Raji (cell line): ENCODE data around the gene NUP155.
A peak's percentile ranks its signal among the peaks of the same experiment; 100 is the strongest.

ENCODE experiments used
- POLR2A ChIP-seq: IDR thresholded peaks from 2 replicates; pipeline ENCODE4 v1.6.1; 2011; ENCODE audit warnings: low read depth, low read length, control low read depth; ENCODE audit not compliant: insufficient read depth

Gene NUP155

DNA sequence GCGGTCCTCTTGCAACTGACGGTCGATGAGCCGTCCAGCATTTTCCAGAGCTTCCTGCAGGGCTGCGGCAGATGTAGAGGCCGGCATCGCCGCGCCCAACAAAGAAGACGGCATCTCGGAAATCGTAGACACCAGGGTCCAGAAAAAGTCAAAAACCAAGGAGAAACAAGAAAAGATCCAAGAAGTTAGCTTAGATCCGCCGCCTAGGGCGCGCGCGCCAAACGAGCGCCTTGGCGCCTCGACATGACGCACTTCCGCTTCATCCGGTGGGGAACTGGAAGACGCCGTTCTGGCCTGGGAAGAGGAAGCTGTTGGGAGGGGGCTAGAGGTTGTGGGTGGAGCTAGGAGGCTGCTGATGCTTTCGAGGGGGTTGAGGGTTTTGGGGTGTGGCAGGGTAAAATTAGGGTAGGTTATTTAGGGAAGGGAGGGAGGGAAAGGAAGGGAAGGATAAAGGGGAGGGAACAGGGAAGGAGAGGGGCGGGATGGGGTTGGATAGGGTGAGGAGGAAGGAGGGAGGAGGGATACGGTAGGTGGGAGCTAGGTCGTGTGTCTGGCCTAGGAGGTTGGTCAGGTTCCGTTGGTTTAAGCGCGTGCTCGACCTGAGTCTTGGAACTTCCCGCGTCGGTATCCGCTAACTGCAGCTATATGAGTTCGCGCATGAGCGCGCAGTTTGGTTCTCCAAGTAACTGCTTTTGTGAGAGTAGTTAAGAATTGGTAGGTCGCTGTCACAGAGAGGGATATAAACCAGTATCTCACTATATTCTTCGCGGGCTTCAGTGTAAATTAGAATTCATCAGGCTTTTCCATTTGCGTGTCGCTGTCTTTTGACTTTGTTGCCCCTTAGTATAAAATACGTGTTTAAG, at the start of gene NUP155:
NUP155 (minus strand) TSS at position 243 of the 863 bp plus-strand sequence; CDS start at position 114, 129 bp downstream.
- peak; percentile 78 for TF ChIP-seq POLR2A

DNA sequence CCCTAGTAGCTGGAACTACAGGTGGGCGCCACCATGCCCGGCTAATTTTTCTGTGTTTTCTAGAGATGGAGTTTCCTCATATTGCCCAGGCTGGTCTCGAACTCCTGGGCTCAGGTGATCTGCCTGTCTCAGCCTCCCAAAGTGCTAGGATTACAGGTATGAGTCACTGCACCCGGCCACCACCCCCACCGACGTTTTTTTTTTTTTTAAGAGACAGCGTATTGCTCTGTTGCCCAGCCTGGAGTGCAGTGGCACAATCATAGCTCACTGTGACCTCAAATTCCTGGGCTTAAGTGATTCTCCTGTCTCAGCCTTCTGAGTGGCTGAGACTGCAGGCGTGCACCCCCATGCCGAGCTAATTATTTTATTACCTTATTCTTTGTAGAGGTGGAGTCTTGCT, 46.4 kb upstream of the NUP155 start:
- TF ChIP-seq POLR2A, result no peak

DNA sequence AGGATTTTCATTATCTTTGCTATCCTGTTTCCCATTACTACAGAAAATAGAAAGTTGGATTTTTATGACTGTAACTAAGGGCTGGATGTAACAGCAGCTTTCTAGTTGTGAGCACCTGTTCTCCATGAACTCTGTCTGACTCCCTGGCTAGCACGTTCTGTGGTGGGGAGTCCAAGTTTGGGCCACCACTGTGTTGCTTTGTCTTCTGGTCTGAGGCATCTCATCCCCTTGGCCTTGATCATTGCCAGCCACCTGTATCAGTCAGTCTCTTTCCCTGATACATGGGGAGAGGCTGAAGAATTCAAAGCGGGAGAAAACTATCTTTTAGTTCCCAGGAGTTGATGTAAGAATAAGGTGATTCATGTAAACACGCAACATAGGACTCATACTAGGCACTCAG, 41.6 kb upstream of the NUP155 start:
- no peak for TF ChIP-seq POLR2A

DNA sequence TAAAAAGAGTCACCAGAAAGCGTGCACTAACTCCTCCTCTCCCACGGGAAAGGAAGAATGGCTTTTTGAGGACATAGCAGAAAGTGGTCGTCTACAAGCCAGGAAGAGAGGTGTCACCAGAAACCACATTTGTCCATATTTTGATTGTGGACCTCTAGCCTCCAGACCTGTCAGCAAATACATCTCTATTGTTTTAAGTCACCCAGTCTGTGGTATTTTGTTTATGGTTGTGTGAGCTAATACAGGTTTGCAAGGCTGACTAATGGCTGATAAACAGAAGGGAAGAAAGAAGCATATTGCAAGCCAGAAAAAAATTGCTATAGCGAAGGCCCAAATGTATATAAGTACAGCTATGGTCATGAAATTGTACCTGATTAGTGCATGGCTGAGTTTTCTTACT, 29.6 kb upstream of the NUP155 start:
- TF ChIP-seq POLR2A, result no peak

DNA sequence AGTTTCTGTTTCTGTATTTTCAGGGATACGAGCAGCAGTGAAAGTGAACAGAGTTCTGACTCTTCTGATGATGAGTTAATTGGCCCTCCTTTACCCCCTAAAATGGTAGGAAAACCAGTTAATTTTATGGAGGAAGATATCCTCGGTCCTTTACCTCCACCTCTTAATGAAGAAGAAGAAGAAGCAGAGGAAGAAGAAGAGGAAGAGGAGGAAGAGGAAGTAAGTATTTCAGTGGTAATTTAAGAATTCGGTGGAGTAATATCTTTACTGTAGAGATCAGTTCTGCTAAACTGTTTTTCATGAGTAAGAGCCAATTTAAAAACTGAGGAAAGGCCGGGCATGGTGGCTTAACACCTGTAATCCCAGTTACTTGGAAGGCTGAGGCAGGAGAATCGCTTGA, 25.4 kb upstream of the NUP155 start:
- no peak for TF ChIP-seq POLR2A

DNA sequence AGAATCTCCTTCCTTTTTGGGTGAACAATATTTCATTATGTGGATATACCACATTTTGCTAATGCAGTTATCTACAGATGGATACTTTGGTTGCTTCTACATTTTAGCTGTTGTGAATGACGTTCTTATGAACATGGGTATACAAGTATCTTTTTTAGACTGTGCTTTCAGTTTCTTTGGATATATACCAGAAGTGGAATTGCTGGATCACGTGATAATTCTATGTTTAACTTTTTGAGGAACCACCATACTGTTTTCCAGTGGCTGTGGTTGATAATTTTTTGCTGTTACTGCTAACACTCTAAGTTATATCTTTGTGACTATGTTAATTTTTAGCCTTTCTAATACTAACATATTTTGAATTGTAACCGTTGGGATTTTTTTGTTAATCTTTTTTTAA, 20.7 kb upstream of the NUP155 start:
- no peak for TF ChIP-seq POLR2A

DNA sequence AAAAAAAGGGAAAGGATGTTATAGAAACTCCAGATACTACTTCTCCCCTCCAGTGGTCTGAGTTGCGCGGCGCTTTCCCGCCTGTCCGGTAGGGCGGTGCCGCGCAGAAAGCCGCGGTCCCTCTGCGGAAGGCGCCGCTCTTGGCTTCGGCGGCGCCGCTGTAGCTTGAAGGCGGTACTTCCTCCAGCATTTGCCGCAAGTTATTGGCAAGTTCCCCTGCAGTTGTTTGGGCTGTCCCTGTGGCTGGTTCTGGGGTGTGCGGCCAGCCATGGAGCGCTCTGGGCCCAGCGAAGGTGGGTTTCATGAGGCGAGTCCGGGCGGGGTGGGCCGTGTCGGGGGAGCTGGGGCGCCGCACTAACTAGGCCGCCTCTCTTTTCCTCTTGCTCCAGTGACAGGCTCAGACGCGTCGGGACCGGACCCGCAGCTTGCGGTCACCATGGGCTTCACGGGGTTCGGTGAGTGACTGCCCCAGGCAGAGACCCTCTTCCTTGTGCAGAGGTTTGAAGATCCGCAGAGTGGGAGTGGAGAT, 8.3 kb upstream of the NUP155 start, which contains the start of gene WDR70:
WDR70 (plus strand) TSS at position 219 of the 529 bp plus-strand sequence; CDS start at position 269, 50 bp downstream.
- peak; percentile 75 for TF ChIP-seq POLR2A

DNA sequence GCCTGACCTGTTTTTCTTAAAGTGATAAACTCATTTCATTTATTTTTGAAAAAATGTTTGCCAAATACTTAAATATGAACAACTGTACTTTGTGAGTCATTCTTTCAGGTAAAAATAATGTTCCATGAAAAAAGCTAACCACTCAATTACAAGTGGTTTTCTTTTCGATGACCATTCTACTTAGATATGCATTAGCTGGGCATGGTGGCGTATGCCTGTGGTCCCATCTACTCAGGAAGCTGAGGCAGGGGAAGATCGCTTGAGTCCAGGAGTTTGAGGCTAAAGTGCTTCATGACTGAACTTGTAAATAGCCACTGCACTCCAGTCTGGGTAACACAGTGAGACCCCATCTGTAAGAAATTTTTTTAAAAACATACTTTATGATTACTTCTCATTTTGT, 4.2 kb upstream of the NUP155 start:
- TF ChIP-seq POLR2A, result no peak

DNA sequence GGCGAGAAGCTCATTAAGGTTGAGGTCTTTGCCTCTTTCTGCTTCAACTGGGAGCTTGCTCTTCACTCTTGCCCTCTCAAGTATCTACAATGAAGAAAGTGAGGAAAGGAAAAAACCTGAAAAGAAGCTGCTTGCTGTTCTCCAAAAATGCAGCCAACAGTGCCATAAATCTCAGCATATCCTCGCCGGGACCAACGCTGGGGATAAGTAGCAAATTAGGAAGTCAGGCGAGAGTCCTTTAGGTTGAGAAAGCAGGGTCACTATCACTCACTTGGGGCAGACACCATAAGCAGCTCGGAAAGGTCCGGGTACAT, 399 bp downstream of the NUP155 start:
- TF ChIP-seq POLR2A, result no peak

DNA sequence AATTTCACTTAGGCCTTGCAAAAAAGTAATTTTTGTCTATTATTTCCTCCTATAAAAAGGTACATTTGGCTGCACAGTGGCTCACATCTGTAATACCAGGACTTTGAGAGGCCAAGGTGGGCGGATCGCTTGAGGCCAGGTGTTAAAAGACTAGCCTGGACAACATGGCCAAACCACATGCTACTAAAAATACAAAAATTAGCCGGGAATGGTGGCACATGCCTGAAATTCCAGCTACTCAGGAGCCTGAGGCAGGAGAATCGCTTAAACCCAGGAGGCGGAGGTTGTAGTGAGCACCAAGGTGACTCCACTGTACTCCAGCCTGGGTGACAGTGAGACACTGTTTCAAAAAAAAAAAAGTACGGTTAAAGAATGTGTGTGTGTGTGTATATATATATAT, 15.7 kb downstream of the NUP155 start:
- no peak for TF ChIP-seq POLR2A

DNA sequence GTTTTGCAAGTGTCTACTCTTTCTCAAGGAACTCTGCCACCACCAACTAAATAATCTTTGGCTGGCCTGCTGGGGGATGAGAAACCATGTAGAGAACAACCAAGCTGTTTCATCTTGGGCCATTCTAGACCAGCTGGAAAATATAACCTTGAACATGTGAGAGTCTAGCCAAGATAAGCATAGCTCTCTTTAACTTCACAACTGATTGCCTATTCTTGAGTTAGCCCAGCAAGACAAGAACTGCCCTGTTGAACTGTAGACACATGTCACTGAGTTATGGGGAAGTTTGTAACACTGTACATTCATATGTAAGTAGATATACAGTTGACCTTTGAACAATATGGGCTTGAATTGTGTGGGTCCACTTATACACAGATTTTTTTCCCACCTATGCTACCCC, 44.4 kb downstream of the NUP155 start:
- TF ChIP-seq POLR2A, result no peak

DNA sequence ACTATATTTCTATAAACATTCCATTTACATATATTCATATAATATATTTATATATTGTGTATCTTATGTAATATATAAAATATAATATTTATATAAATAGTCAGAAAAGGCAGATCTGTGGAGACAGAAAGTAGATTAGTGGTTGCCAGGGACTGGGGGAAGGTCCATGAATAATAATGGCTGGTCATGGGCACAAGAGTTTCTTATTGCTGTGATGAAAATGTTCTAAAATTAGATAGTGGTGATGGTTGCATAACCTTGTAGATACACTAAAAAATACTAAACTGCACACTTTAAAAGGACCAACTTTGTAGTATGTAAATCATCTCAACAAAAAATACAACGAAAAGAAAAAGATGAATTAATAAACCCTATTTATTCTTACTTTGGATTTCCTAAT, 47.3 kb downstream of the NUP155 start:
- TF ChIP-seq POLR2A, result no peak

DNA sequence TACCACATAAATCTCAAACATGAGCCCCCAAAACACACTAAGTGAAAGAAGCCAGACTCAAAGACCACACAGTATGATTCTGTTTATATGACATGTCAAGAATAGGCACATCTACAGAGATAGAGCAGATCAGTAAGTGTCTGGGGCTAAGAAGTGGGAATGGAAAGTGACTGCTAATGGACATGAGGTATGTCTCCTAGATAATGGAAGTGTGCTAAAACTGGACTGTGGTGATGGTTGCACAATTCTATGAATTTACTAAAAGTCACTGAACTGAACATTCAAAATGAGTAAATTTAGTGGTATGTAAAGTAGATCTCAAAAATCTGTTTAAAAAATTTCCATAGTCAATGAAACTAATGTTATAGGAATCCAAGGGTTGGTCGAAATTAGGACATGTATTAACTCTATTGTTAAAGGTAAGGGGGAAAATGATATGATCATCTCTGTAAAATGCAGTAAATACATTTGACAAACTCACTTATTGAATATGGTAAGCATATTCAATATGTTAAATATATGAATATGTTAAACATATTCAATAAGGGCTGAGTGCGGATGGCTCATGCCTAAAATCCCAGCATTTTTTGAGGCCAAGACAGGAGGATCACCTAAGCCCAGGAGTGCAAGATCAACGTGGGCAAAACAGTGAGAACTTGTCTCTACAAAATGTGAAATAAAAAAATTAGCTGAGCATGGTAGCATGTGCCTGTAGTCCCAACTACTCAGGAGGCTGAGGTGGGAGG, 51.7 kb downstream of the NUP155 start:
- TF ChIP-seq POLR2A, result no peak

DNA sequence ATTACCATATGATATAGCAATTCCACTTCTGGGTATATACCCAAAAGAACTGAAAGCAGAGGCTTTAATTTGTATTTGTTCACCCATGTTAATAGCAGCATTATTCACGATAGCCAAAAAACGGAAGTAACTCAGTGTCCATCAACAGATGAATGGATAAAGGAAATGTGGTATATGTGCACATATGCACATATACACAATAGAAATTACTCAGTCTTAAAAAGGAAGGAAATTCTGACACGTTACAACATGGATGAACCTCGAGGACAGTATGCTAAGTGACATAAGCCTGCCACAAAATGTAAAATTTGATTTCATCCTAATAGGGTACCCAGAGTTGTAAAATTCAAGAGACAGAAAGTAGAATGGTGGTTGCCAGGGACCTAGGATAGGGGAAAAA, 54.9 kb downstream of the NUP155 start:
- TF ChIP-seq POLR2A, result no peak

DNA sequence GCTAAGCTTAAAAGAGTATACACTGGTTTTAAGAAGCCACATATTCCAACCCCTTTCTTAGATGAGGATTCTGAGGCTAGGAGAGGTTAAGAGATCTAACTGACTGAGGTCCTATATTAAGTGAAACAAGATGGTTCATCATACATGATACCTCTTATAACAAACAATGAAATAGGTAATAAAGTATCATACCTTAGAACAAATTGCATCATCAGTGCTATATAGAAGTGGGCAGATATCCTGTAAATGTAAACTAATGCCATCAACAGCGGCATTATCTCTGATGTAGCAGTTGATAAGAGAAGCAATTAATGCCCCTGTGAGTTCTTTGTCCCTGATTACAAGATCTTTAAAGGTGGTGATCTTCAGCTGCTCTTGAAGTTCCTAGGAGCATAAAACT, 60.5 kb downstream of the NUP155 start:
- no peak for TF ChIP-seq POLR2A

DNA sequence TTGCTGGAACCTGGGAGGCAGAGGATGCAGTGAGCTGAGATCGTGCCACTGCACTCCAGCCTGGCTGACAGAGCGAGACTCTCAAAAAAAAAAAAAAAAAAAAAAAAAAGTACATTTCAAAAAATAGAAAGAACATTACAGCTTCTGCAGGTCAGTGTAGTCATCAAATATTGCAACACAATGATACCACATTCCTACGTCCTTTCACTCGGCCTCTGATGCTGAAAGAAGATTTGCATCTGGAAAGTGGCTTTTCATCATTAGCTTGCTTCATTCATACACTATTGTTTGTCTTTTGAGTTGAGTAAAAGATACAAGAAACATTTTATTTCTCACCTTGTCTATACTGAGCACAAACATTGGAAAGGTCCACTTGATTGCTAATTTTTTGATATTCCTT, 62.1 kb downstream of the NUP155 start:
- no peak for TF ChIP-seq POLR2A
